HepG2 (cell line): ENCODE data around the gene ESR1. TPM values are rescaled to one million over a fixed set of nuclear protein-coding genes. Genes with fewer than 3 reads are reported as not detected.

ENCODE experiments used
- ATAC-seq: fragments of 200-7000 bp; cut with Tn5 transposase; 3 replicates; pipeline ENCODE4 v1.9.1; 2020; ENCODE audit warnings: mild to moderate bottlenecking, moderate library complexity
- BruUV-seq: library from RNA; stranded (reverse); fragments of 400-500 nt; replicated peaks from 2 replicates; lab custom pipeline; 2021; lab: Mats Ljungman, UMichigan
- CTCF ChIA-PET: fragments of 300-600 bp; formaldehyde crosslinking; extraction: SDS; loops from one replicate; lab custom pipeline; 2021; ENCODE audit warnings: low total read pairs, inconsistent platforms, low intra/inter-chr PET ratio; lab: Yijun Ruan, JAX
- POLR2A ChIA-PET: fragments of 350-600 bp; sonication (Branson Sonifier 250); formaldehyde crosslinking; loops from one replicate; lab custom pipeline; 2020; ENCODE audit warnings: antibody characterized with exemption, inconsistent platforms; lab: Yijun Ruan, JAX
- DNase-seq: peaks from one replicate; pipeline ENCODE4 v3.0.0-alpha.2; 2015; ENCODE audit warnings: low spot score
- FAIRE-seq: peaks from 3 replicates; lab custom pipeline; 2011; peaks lifted over from hg19 to GRCh38; lab: Jason Lieb, UNC
- H2AFZ ChIP-seq: one replicate; pipeline ENCODE4 v1.6.1; 2011; ENCODE audit warnings: low read length, inconsistent platforms
- H3K27ac ChIP-seq: fragments of 300-600 bp; 3 replicates; pipeline ENCODE4 v1.8.0; 2011; ENCODE audit warnings: mixed run types, mild to moderate bottlenecking, mixed read lengths, low read length, inconsistent platforms; ENCODE audit not compliant: insufficient read depth; ENCODE audit errors: extremely low read length
- H3K27me3 ChIP-seq, 2 experiments: fragments of 200-600 bp in 1 of 2; 2 replicates in 1 of 2; 3 replicates in 1 of 2; pipeline versions ENCODE4 v1.6.0 to v1.8.0; 2011; ENCODE audit warnings: low read length in 2 of 2, mild to moderate bottlenecking in 2 of 2, moderate library complexity in 2 of 2, inconsistent platforms in 1 of 2; ENCODE audit not compliant: insufficient read depth in 2 of 2, control insufficient read depth in 1 of 2
- H3K36me3 ChIP-seq, 2 experiments: fragments of 200-600 bp in 1 of 2; replicated peaks in 1 of 2; 2 replicates in 1 of 2; 3 replicates in 1 of 2; pipeline versions ENCODE4 v1.5.1 to v1.8.0; 2011; ENCODE audit warnings: low read length in 2 of 2, inconsistent platforms in 1 of 2; ENCODE audit not compliant: insufficient read depth in 2 of 2, control insufficient read depth in 1 of 2
- H3K4me1 ChIP-seq: 2 replicates; pipeline ENCODE4 v1.5.1; 2012; ENCODE audit warnings: low read length, inconsistent platforms; ENCODE audit not compliant: insufficient read depth
- H3K4me2 ChIP-seq: 2 replicates; pipeline ENCODE4 v1.6.0; 2011; ENCODE audit warnings: low read depth, low read length, inconsistent platforms
- H3K4me3 ChIP-seq, 3 experiments: fragments of 200-600 bp in 1 of 3; sonication (generic), shearing (Covaris generic) in 1 of 3; replicated peaks in 1 of 3; 2 replicates each; pipeline ENCODE4 v1.5.1; 2011 to 2016; ENCODE audit warnings: low read length in 3 of 3, inconsistent platforms in 2 of 3, low read depth in 2 of 3, mild to moderate bottlenecking in 2 of 3, control low read depth in 1 of 3, mixed read lengths in 1 of 3; ENCODE audit not compliant: insufficient read depth in 1 of 3
- H3K79me2 ChIP-seq: one replicate; pipeline ENCODE4 v1.6.1; 2011; ENCODE audit warnings: low read length, inconsistent platforms; ENCODE audit not compliant: insufficient read depth
- H3K9ac ChIP-seq: 2 replicates; pipeline ENCODE4 v1.6.0; 2011; ENCODE audit warnings: mild to moderate bottlenecking, low read depth, low read length, inconsistent platforms; ENCODE audit not compliant: insufficient read depth
- H3K9me3 ChIP-seq: 2 replicates; pipeline ENCODE4 v1.5.1; 2012; ENCODE audit warnings: mild to moderate bottlenecking, low read length
- H4K20me1 ChIP-seq: 2 replicates; pipeline ENCODE4 v1.6.0; 2011; ENCODE audit warnings: inconsistent platforms, mild to moderate bottlenecking, low read length, moderate library complexity; ENCODE audit not compliant: insufficient read depth
- FIP1L1 ChIP-seq: fragments of 200-400 bp; formaldehyde crosslinking; IDR thresholded peaks from 2 replicates; pipeline ENCODE4 v1.6.1; 2018; ENCODE audit warnings: low read depth, mild to moderate bottlenecking, low read length, moderate library complexity, borderline replicate concordance; ENCODE audit not compliant: insufficient read depth
- FOXP1 ChIP-seq, 2 experiments: fragments of 450-650 bp in 1 of 2; IDR thresholded peaks; 2 replicates each; pipeline ENCODE4 v1.6.1; 2017 to 2018; ENCODE audit warnings: antibody characterized with exemption in 1 of 2
- HDAC2 ChIP-seq: sonication (generic); formaldehyde crosslinking; IDR thresholded peaks from 2 replicates; pipeline ENCODE4 v1.4.0; 2020; ENCODE audit warnings: missing genetic modification reagents
- KIAA2018 ChIP-seq: sonication (generic); formaldehyde crosslinking; IDR thresholded peaks from 2 replicates; pipeline ENCODE4 v1.5.0; 2020; ENCODE audit warnings: mild to moderate bottlenecking, missing genetic modification reagents, borderline replicate concordance
- MYPOP ChIP-seq: sonication (generic); formaldehyde crosslinking; IDR thresholded peaks from 2 replicates; pipeline ENCODE4 v1.8.1; 2023; ENCODE audit warnings: mild to moderate bottlenecking, moderate library complexity, missing genetic modification reagents
- NFE2 ChIP-seq: sonication (generic); formaldehyde crosslinking; IDR thresholded peaks from 2 replicates; pipeline ENCODE4 v1.4.0; 2020; ENCODE audit warnings: missing genetic modification reagents
- XBP1 ChIP-seq: sonication (generic); formaldehyde crosslinking; IDR thresholded peaks from 2 replicates; pipeline ENCODE4 v1.5.0; 2020; ENCODE audit warnings: missing genetic modification reagents
- ZSCAN12 ChIP-seq: sonication (generic); formaldehyde crosslinking; IDR thresholded peaks from 2 replicates; pipeline ENCODE4 v1.9.0; 2021; ENCODE audit warnings: mild to moderate bottlenecking, missing genetic modification reagents
- WGBS: methylation state at CpG from one replicate; pipeline ENCODE4 v1.1.6; 2017; ENCODE audit warnings: low lambda C conversion rate; 5-methylcytosine and 5-hydroxymethylcytosine counted together
- in situ Hi-C: cut with HindIII; loops from 2 replicates; pipeline ENCODE4 v1.10.0; 2017; ENCODE audit warnings: low pct_unique_long_range_greater_than_20kb; ENCODE audit not compliant: extremely low pct_ligation_motif_present
- intact Hi-C: fragments of 100-400 bp; cut with micrococcal nuclease; formaldehyde crosslinking; loops from one replicate; pipeline ENCODE4 v1.10.0; 2022; ENCODE audit not compliant: unreplicated experiment
- polyA plus RNA-seq, 8 experiments: library from polyadenylated mRNA; depleted of rRNA in 3 of 8; stranded (reverse) in 7 of 8; unstranded in 1 of 8; fragments of >200 nt; fragmentation: Illumina TruSeq in 4 of 8; extraction: Trizol in 4 of 8; gene quantifications; 2 replicates each; pipeline versions ENCODE4 v1.2.1 to v1.2.3, GENCODE V29; 2011 to 2016; ENCODE audit warnings: low read depth in 4 of 8, missing spikeins in 1 of 8, mixed read lengths in 1 of 8; ENCODE audit not compliant: insufficient read depth in 1 of 8
- total RNA-seq, 5 experiments: library from RNA; depleted of rRNA; stranded (reverse); fragments of >200 nt; fragmentation: Illumina TruSeq; extraction: Trizol; gene quantifications; 2 replicates each; pipeline ENCODE4 v1.2.3, GENCODE V29; 2016; ENCODE audit warnings: low read depth in 1 of 5
- TF ChIP-seq, protein P1 (sequence below), 2 experiments: IDR thresholded peaks; 2 replicates each; pipeline ENCODE4 v1.6.1; 2011 to 2012; ENCODE audit warnings: low read length in 2 of 2, borderline replicate concordance in 1 of 2, low read depth in 1 of 2, mild to moderate bottlenecking in 1 of 2, moderate library complexity in 1 of 2

Gene ESR1
- total and polyA plus RNA-seq, 2 of the 13 experiments (the other 11 are each of a cell fraction or from before 2014, with no cell fraction given), result not detected

- FAIRE-seq (no peak), ATAC-seq (no peak), DNase-seq (no peak)
- no TSS peak for BruUV-seq
- H4K20me1 ChIP-seq, result no peaks in the 10 kb centered on the region
- ChIA-PET POLR2A (no interaction called here), CTCF (no interaction called here)
- no peaks in the 10 kb centered on the region for H3K27me3 ChIP-seq
- intact Hi-C loops (no loop called here), in situ Hi-C loops (no loop called here)
- H3K9me3 ChIP-seq, result no peaks in the 10 kb centered on the region
- no peak overlapping the region for H2AFZ ChIP-seq
- H3K4me2 ChIP-seq, result no peak overlapping the region
- no peak overlapping the region for H3K9ac ChIP-seq
- no peaks in the 10 kb centered on the region for H3K36me3 ChIP-seq
- 25% methylated on average over 1 of the region's 1 CpG for WGBS
- H3K4me1 ChIP-seq, result peaks cover 10% of the 10 kb centered on the region
- H3K27ac ChIP-seq, result no peak overlapping the region
- no peak overlapping the region for H3K4me3 ChIP-seq
- H3K79me2 ChIP-seq, result no peaks in the 10 kb centered on the region
- no peak for TF ChIP-seq ZSCAN12 (CRISPR knock-in tag)
- TF ChIP-seq FIP1L1, result no peak
- TF ChIP-seq, protein P1, sequence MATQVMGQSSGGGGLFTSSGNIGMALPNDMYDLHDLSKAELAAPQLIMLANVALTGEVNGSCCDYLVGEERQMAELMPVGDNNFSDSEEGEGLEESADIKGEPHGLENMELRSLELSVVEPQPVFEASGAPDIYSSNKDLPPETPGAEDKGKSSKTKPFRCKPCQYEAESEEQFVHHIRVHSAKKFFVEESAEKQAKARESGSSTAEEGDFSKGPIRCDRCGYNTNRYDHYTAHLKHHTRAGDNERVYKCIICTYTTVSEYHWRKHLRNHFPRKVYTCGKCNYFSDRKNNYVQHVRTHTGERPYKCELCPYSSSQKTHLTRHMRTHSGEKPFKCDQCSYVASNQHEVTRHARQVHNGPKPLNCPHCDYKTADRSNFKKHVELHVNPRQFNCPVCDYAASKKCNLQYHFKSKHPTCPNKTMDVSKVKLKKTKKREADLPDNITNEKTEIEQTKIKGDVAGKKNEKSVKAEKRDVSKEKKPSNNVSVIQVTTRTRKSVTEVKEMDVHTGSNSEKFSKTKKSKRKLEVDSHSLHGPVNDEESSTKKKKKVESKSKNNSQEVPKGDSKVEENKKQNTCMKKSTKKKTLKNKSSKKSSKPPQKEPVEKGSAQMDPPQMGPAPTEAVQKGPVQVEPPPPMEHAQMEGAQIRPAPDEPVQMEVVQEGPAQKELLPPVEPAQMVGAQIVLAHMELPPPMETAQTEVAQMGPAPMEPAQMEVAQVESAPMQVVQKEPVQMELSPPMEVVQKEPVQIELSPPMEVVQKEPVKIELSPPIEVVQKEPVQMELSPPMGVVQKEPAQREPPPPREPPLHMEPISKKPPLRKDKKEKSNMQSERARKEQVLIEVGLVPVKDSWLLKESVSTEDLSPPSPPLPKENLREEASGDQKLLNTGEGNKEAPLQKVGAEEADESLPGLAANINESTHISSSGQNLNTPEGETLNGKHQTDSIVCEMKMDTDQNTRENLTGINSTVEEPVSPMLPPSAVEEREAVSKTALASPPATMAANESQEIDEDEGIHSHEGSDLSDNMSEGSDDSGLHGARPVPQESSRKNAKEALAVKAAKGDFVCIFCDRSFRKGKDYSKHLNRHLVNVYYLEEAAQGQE (IDR thresholded peaks at IDR 0.05; ENCODE audit: borderline replicate concordance in 1 of 2, low read depth in 1 of 2, low read length in 2 of 2), result no peak
- TF ChIP-seq HDAC2 (CRISPR knock-in tag), result no peak
- TF ChIP-seq FOXP1 (IDR thresholded peaks at IDR 0.05), result no peak
- no peak for TF ChIP-seq FOXP1 (CRISPR knock-in tag; IDR thresholded peaks at IDR 0.05)
- TF ChIP-seq XBP1, result no peak
- TF ChIP-seq MYPOP (CRISPR knock-in tag), result no peak
- no peak for TF ChIP-seq KIAA2018 (CRISPR knock-in tag)
- TF ChIP-seq NFE2 (CRISPR knock-in tag), result no peak
Measured at GRCh38 chr6:151999194-151999593, 191.7 kb downstream of the ESR1 start.
